ENCODE results near the gene EIF4G2.

DNA sequence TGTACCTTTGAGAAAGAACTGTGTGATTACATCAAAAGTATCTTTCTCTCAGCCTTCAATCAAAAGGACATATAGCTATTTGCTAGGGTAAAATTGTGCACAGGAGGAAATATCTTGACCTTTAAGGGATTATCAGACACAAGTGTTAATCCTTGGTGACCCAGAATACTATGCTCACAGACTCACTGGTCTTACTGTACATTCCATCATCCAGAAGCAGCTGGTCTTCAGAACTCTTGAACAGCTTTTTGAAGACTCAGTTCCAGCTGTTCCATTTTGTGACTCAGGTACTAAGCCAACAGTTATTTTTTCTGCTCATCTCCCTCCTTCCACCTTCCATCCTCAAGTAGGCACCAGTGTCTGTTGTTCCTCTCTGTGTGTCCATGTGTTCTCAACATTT lies 29.4 kb upstream of the EIF4G2 start:
- TF ChIP-seq, protein P1, sequence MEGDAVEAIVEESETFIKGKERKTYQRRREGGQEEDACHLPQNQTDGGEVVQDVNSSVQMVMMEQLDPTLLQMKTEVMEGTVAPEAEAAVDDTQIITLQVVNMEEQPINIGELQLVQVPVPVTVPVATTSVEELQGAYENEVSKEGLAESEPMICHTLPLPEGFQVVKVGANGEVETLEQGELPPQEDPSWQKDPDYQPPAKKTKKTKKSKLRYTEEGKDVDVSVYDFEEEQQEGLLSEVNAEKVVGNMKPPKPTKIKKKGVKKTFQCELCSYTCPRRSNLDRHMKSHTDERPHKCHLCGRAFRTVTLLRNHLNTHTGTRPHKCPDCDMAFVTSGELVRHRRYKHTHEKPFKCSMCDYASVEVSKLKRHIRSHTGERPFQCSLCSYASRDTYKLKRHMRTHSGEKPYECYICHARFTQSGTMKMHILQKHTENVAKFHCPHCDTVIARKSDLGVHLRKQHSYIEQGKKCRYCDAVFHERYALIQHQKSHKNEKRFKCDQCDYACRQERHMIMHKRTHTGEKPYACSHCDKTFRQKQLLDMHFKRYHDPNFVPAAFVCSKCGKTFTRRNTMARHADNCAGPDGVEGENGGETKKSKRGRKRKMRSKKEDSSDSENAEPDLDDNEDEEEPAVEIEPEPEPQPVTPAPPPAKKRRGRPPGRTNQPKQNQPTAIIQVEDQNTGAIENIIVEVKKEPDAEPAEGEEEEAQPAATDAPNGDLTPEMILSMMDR (IDR thresholded peaks at IDR 0.05; ENCODE audit: borderline replicate concordance, extremely low read depth, low read length, poor library complexity, severe bottlenecking), result no peak
- TF ChIP-seq EZH2 (IDR thresholded peaks at IDR 0.05; ENCODE audit: borderline replicate concordance, low read depth, low read length, severe bottlenecking), result no peak
